DND-41 (cell line): ENCODE data around the gene PDE4D.

ENCODE experiments used
- EZH2 ChIP-seq: IDR thresholded peaks from 3 replicates; pipeline ENCODE4 v1.6.1; 2012; ENCODE audit warnings: borderline replicate concordance, low read depth, mild to moderate bottlenecking, moderate library complexity, low read length, inconsistent platforms; ENCODE audit not compliant: severe bottlenecking
- TF ChIP-seq, protein P1 (sequence below): IDR thresholded peaks from 2 replicates; pipeline ENCODE4 v1.5.1; 2012; ENCODE audit warnings: borderline replicate concordance, low read length, moderate library complexity, mild to moderate bottlenecking; ENCODE audit not compliant: poor library complexity, severe bottlenecking; ENCODE audit errors: extremely low read depth

DNA sequence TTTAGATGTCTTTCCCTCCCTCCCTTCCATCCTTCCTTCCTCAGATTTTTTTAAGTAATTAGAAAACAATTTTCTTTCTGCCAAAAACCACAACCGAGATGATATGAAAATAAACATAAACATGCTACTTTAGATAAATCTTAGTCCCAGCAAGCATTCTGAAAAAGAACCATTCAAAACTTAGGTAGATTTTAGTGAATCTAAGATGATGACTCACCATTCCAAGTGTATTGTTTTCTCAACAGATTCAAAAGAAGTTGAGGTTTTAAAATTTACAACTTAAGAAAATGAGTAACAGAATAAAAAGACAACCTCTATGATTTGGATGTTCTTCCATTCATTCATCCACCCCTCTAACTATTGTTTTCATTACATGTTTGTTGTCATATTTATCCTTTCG, 465.1 kb downstream of the PDE4D start:
- TF ChIP-seq, protein P1, sequence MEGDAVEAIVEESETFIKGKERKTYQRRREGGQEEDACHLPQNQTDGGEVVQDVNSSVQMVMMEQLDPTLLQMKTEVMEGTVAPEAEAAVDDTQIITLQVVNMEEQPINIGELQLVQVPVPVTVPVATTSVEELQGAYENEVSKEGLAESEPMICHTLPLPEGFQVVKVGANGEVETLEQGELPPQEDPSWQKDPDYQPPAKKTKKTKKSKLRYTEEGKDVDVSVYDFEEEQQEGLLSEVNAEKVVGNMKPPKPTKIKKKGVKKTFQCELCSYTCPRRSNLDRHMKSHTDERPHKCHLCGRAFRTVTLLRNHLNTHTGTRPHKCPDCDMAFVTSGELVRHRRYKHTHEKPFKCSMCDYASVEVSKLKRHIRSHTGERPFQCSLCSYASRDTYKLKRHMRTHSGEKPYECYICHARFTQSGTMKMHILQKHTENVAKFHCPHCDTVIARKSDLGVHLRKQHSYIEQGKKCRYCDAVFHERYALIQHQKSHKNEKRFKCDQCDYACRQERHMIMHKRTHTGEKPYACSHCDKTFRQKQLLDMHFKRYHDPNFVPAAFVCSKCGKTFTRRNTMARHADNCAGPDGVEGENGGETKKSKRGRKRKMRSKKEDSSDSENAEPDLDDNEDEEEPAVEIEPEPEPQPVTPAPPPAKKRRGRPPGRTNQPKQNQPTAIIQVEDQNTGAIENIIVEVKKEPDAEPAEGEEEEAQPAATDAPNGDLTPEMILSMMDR, result no peak
- no peak for TF ChIP-seq EZH2
